ENCODE measurements around the gene RNU5D-1. TPM values are rescaled to one million over a fixed set of nuclear protein-coding genes. Genes with fewer than 3 reads are reported as not detected.

Gene RNU5D-1
- total RNA-seq, 1 donor = not detected

- H3K4me3 ChIP-seq (ENCODE audit: low read depth, low read length) = no peak overlapping the region
- TF ChIP-seq, protein P1, sequence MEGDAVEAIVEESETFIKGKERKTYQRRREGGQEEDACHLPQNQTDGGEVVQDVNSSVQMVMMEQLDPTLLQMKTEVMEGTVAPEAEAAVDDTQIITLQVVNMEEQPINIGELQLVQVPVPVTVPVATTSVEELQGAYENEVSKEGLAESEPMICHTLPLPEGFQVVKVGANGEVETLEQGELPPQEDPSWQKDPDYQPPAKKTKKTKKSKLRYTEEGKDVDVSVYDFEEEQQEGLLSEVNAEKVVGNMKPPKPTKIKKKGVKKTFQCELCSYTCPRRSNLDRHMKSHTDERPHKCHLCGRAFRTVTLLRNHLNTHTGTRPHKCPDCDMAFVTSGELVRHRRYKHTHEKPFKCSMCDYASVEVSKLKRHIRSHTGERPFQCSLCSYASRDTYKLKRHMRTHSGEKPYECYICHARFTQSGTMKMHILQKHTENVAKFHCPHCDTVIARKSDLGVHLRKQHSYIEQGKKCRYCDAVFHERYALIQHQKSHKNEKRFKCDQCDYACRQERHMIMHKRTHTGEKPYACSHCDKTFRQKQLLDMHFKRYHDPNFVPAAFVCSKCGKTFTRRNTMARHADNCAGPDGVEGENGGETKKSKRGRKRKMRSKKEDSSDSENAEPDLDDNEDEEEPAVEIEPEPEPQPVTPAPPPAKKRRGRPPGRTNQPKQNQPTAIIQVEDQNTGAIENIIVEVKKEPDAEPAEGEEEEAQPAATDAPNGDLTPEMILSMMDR (IDR thresholded peaks at IDR 0.05; ENCODE audit: insufficient read depth, low read depth, low read length) = no peak
- no peak for DNase-seq (ENCODE audit: low read depth)
Observed at GRCh38 chr1:44689447-44689765, 41.6 kb downstream of the RNU5D-1 start.

GRCh38 chr1:44688760-44689446, 42.1 kb downstream of the RNU5D-1 start:
- H3K4me3 ChIP-seq (ENCODE audit: low read depth, low read length) = no peak overlapping the region
- no peak for DNase-seq (ENCODE audit: low read depth)
- TF ChIP-seq, protein P1 (IDR thresholded peaks at IDR 0.05; ENCODE audit: insufficient read depth, low read depth, low read length) = no peak

DNA sequence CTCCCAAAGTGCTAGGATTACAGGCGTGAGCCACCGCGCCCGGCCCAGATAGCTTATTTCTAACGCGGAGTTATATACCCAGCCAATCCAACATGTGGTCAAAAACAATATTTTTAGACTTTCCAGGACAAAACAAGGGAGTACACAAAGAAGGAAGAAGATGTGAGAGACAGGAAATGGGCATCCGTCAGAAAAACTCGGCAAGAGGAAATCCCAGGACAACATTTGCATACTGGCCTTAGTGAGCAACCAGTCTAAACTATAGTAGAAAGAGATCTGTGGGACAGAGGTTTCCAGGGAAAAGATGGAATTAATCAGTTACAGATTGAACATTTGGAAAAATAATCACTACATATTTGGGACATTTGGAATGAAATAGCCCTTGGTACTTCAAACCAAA, 45.1 kb downstream of the RNU5D-1 start:
- no peak for DNase-seq (ENCODE audit: low read depth)
- TF ChIP-seq, protein P1 (IDR thresholded peaks at IDR 0.05; ENCODE audit: insufficient read depth, low read depth, low read length) = no peak
- no peak overlapping the region for H3K4me3 ChIP-seq (ENCODE audit: low read depth, low read length)

DNA sequence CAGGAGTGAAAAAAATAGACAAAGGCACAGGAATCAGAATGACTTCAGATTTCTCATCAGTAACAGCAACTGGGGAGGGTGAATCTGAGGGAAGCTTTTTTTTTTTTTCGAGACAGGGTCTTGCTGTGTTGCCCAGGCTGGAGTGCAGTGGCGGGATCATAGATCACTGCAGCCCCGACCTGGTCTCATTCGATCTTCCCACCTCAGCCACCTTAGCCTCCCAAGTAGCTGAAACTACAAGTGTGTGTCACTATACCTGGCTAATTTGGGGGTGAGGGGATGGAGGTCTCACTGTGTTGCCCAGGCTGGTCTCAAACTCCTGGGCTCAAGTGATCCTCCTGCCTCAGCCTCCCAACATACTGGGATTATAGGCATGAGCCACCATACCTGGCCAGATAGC, 45.8 kb downstream of the RNU5D-1 start:
- no peak for DNase-seq (ENCODE audit: low read depth)
- TF ChIP-seq, protein P1 (IDR thresholded peaks at IDR 0.05; ENCODE audit: insufficient read depth, low read depth, low read length) = no peak
- no peak overlapping the region for H3K4me3 ChIP-seq (ENCODE audit: low read depth, low read length)

- H3K4me3 ChIP-seq (ENCODE audit: low read depth, low read length) = no peak overlapping the region
- TF ChIP-seq, protein P1 (IDR thresholded peaks at IDR 0.05; ENCODE audit: insufficient read depth, low read depth, low read length) = no peak
- no peak for DNase-seq (ENCODE audit: low read depth)
Observed at GRCh38 chr1:44684525-44684924, 46.4 kb downstream of the RNU5D-1 start.

GRCh38 chr1:44682883-44683265, 48.1 kb downstream of the RNU5D-1 start:
- DNase-seq (ENCODE audit: low read depth) = no peak
- no peak overlapping the region for H3K4me3 ChIP-seq (ENCODE audit: low read depth, low read length)
- TF ChIP-seq, protein P1 (IDR thresholded peaks at IDR 0.05; ENCODE audit: insufficient read depth, low read depth, low read length) = no peak
